Activated effector memory CD4-positive, alpha-beta T cell treated with anti-CD3 and anti-CD28 coated beads, Interleukin-2, amount 50 U/mL, for 16 hours (primary cell): ENCODE measurements around the gene SH3PXD2B.

Experiments used
- DNase-seq: peaks from one replicate; pipeline ENCODE4 v3.0.0-alpha.2; 2020

Gene SH3PXD2B

DNA sequence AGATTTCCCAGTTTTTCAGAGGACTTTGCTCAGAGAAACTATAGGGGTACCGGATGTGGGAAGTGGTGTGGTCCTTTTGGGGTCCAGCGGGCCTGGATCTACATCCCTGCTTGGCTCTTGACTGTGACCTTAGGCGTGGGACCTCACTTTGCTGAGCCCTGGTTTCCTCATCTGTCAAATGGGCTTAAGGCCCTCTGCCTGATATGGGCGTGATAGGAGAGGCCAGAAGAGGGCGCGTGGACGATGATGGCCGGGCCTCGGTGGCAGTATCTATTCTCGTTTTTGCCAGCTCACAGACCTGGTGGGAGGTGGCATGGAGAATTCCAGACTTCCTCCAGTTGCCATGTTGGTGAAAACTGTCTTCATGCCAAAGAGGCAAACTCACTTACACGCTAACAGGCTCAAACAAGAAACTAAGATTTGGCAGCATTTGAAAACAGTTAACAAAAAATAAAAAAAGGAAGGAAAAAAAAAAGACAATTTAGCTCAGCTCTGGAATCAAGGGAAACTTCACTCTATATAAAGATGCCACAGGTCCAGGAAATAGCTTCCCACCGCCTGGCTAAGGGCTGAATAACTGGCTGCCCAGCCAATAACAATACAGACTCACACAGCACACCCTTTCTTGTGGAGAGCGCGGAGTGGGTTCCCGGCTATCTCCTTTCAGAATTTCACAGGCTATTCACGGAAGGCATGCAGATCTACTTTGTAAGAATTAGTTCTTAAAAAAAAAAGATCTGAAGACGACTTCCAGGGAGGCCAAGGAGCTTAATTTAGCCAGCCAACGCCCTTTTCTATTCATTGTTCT is 1.7 kb downstream of the SH3PXD2B start:
- DNase-seq = peak; percentile 30

DNA sequence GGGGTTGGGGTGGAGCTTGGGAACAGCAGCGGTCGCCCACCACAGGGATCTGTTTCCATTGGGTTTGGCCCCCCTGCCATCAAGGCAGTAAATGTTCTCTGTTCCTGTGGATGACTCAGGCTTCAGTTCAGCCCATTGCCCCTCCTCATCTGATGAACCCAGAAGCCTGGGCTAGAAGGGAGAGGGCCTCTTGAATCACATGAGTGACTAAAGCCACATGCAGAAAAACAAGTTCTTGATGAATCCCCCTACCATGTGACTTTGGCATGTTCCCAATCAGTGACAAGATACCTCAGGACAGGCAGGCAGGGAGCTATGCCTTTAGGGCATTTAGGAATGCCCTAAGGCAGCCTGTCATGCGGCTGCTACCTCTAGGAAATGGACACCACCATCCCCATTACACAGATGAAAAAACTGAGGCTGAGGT is 2.5 kb downstream of the SH3PXD2B start:
- no peak for DNase-seq

DNA sequence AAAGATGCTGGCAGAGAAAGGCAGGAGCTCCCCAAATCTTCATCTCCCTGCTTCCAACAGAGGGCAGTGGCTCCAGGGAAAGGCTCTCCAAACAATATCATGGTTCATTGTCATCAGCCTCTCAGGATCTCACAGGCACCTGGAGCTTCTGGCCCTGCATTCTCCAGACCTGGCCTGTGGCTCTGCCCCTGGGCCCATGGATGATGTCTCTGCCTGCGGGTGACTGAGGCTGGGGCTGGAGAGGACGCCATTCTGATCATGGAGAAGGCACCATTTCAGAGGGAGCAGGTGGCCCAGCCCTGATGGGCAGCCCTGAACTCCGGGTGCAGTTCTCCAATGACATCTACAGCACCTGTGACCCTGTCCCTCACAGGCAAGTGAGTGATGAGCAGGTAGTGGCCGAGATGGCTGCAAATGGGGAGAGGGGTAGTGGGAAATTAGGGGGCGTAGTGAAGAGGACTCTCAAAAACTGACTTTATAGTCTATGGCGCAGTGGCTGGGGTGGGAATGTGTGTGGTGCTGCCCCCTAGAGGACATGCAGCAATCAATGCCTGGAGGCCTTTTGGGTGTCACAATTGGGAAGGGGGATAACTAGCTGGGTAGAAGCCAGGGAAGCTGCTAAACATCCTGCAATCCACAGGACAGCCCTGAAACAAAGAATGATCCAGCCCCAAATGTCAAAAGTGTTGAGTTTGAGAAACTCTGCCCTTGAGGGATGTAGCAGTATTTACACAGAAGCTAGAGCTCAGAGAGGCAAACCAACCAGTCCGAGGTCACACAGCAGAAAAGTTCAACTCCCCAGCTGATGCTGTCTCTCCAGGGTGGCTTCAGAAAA is 3.2 kb downstream of the SH3PXD2B start:
- DNase-seq = peak; percentile 78

DNA sequence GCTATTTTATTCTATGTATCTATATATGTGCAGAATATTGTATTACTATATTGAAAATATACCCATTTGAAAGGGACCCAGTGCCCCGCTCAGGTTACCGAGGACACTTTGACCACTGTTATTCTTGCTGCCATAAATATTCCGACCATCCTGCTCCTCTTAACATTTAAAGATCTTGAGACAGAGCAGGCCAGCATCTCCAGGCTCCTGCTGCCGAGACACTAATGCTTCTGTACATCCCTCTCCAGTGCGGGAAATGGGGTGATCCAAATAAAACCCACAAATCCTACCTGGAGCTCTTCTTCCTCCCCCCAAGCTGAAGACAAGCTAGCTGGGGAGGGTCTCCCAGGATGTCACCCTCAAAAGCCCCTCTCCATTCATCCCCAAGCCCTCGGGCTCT is 3.9 kb downstream of the SH3PXD2B start:
- no peak for DNase-seq

DNA sequence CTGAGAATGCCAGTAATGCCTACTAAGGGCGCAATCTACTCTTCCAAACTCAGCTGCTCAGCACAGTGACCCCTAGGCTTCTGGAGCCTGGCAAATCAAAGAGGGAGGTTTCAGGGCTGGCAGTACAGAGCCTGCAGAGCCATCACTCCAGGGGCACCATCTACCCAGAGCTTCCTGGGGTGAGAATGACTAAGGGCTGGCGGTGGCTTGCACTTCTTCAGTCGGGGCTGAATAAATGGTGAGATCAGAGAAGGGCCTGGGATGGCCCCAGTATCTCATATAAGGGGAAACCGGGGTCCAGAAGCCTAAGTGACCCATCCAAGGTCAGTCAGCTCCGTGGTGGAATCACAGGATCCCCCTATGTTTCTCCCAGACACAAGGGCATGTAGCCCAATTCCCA is 5.3 kb downstream of the SH3PXD2B start:
- DNase-seq = peak; percentile 52

DNA sequence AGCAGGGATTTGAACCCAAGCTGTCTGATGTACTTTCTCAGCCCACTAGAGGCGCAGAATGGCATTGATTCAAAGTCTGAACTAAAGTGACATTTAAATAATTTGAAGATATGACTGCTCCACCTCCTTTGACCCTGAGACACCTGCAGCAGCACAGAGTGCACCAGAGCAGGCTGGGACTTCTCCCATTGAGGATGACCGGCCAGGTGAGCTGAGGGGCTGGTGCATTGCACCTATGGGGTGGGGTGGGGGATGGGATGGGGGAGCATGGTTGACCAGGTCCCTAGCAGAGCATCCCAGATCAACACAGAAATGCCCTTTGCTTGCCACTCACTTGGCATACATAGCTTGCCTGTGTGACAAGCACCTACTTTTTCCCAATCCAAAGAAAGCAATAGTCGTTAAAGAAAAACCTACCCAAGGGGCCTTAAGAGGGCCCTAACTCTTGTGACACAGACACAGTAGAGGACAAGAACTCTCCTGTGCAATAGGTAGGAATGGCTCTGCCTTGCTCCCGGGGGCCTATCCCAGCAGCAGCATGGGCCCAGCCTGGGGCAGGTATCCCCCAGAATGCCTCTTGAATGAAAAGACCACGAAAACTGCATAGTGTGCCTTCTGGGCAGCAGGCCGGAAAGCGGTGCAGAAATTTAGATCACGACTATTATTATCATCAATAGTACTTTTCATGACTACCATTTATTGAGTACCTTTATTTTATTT is 6.5 kb downstream of the SH3PXD2B start:
- no peak for DNase-seq

DNA sequence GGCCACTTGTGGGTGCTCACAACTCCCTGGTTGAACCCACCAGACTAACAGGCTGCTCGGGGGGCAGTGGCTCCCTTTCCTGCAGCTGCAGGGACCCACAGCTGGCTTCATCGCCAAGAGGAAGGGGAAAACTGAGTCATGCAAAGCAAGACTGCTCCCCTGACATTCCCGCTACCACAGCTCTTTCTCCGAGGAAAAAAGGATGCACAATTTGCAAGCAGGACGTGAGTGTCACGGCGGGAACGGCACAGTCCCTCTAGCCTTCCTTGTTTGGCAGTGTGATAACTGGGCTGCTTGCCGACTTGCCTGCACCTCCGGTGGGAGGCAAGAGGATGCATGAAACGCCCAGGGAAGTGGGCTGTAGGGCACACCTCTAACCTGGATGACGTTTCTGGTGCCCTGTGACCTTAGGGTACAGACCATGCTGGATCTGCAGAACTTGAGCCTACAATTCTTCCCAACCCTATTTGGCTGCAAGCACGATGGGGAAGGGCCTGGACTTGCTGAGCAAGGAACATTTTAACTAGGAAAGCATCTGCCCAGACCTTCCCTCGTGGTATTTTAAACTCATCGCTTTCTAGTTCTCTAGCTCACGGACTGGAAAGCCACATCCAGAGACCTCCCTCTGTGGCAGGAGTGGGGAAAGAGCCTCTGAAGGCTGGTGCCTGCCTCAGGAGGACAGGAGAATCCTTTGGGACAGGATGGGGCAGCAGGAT is 7.8 kb downstream of the SH3PXD2B start:
- no peak for DNase-seq

DNA sequence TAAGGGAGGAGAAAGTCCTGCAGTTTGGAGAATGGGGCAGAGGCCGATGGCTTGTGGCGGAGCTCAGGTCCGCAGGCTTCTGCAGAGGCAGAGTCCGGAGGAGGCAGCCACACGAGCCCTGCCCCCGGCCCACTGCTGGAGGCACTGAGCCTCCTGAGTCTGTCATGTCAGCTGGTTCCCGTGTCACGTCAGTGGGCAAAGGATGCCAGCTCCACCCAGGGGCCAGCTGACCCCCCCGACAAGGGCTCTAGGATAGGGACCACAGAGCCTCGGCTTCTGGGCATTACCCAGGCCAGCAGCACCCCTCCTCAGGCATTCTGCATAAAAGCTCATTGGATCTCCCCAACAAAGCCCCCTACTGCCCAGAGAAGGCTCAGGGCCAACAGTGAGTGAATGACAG is 8.5 kb downstream of the SH3PXD2B start:
- no peak for DNase-seq

DNA sequence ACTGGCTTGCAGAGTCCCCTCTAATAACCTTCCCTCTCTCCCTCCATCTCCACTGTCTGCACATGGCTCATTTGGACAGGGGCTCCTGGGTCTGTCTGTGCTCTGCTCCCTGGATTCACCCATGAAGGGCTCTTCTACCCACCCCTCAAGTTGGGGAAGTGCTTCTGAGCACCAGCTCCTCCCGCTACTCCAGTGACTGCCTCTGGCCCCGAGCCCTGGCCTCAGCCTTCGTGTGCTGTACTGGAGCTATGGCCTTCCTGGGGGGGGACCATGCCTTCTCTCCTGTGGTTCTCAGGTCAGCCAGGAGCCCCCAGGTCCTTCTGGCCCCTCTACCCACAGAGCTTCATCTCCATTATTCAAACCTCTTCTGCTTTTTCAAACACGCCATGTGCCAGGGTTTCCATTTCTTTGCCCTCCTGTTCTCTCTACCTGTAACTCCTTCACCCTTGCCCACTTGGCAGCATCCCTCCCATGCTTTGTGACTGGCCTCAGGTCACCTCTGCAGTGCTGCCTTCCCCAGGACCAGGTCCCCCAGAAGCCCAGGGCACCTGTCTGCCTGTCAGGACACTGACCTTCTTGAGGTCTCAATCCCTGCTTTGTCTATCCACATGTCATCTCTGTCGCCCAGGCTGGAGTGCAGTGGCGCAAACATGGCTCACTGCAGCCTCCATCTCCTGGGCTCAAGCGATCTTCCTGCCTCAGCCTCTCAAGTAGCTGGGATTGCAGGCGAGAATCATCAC is 9.5 kb downstream of the SH3PXD2B start:
- DNase-seq = no peak

DNA sequence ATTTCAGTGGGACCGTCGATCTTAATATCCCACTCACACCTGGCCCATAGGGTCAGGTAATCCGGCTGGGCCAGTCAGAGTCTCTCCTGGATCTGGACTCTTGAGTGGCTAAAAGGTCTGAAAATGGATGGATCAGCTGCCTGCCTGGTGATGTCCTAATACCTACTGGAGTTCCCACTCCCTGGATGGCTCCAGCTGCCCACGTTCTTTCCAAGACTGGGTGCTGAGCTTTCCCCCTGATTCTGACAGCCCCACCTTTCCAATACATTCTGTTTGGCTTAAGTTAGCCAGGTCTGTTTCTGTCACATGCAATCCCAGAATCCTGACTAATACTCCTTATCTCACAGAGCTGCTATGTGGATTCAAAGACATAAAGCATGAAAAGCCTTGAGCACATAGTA is 10.2 kb downstream of the SH3PXD2B start:
- no peak for DNase-seq

DNA sequence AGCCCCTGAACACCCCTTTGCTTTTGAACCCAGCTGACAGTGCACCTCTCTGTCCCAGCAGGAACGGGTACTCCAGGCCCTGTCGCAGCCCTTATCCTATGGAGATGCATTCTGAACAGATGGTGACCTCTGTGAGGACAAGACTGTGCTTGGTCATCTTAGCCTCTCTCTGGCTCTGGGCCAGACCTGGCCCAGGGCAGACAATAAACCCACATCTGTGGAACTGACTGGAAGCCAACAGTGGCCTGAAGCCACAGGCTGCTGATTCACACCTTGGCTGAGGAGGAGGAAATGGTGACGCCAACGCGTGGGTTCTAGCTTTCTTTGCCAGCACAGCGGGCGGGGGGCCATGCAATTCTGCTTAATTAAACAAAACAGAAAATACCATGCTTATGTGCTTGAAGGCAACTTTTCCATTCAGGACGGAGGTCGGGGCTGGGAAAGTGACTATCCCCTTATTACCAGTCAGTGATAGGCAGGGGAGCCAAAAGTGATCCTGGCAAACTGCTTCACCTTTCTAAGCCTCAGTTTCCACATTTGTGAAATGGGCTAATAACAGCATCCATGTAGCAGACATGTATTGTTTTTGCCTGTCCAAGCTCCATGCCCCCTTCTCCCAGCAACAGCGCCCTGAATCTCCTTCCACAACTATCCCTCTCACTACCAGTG is 10.8 kb downstream of the SH3PXD2B start:
- DNase-seq = peak; percentile 73

DNA sequence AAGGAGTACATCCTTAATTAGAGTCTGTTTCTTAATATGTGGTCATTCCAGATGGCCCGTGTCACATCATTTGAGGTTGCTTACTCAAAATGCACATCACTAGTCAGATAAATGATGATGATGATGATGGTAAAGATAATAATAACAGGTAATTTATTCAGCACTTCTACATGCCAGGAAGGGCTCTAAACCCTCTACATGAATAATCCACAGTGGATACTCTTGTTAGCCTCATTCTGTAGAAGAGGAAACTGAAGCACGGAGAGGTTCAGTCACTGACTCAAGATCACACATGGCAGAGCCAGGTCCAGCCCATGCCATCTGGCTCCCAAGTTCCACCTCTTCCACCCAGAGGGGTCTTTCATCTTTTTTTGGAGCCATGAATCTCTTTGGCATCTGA is 11.7 kb downstream of the SH3PXD2B start:
- no peak for DNase-seq

DNA sequence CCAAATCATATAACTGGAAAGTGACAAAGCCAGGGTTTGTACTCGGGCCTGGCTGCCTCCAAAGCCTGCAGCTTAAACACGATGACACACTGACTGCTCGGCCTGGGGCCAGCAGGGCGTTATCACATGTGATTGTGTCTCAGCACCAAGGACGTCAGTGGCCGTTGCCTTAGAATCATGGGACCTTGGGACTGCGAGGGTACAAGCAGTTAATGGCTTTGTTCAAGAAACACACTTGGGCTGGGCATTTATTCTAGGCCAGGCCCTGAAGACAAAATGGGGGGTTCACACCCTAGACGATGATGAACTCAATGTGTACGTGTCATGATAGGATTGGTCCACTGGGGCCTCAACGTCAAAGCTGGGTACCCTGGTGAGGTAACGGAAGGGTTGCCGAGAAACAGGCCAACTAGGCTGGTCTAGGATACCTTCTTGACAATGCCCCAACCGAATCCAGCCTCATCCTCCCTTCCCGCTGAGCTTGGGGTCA is 13.0 kb downstream of the SH3PXD2B start:
- DNase-seq = no peak

DNA sequence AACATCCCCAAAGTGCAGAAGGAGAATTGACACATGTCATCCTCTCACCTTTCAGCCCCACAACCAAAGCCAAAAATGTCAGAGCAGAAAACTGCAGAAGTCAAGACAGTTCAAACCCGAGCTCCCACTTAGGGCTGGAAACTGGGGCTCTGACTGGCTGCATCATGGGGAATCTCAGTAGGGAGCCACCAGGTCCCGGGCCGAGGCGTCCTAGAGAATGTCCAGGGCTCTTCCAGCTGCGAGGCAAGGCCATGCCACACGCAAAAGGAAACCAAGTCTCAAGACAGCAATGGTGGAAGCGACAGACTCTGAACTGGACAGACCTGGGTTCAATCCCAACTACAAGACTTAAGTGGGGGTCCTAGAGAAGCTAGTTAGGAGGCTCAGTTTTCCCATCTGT is 13.8 kb downstream of the SH3PXD2B start:
- no peak for DNase-seq

DNA sequence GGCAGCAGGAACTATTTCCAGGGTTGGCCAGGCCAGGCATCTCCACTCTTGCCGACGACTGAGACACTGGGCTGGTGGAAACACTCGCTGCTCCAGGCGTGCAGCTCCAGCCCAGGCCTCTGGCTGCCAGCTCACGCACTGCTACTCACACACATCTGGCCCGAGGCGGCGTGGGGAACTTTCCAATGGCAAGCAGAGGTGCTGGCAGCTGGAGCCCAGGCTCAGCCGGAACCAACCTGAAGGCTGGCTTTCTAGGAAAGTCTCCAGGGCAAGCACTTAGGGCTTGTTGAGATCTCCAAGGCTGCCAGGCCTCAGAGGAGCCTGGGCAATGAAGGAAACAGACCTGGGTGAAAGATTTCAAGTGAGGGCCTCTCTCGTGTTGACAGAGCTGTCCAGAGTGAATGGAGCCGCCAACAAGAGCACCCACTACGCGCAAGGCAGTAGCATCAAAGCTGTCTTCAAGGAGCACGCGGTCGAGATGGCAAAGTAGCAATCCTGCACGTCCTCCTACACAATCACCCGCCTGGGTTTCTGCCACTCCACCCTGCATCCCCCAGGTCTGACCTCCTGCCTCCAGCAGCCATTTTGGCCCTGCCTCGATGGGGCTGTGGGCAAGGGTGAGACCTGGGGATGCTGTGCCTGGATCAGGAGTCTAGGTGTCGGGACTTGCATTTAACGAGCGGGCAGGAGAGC is 14.4 kb downstream of the SH3PXD2B start:
- DNase-seq = no peak

DNA sequence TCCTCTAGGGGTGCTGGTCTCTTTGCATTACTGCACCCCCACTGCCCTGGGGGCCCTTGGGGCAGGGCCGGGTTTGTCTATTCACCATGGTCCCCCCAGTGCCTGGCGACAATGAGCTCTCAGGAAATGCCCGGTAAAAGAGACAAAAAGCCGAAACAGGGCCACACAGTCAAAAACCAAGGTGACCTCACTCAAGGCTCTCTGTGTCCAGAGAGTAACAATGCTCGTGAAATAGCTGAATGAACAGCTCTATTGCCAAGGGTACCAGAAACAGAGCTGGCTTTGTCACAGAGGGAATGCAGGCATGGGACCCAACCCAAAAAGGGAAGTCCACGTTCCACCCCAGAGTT is 16.0 kb downstream of the SH3PXD2B start:
- no peak for DNase-seq

DNA sequence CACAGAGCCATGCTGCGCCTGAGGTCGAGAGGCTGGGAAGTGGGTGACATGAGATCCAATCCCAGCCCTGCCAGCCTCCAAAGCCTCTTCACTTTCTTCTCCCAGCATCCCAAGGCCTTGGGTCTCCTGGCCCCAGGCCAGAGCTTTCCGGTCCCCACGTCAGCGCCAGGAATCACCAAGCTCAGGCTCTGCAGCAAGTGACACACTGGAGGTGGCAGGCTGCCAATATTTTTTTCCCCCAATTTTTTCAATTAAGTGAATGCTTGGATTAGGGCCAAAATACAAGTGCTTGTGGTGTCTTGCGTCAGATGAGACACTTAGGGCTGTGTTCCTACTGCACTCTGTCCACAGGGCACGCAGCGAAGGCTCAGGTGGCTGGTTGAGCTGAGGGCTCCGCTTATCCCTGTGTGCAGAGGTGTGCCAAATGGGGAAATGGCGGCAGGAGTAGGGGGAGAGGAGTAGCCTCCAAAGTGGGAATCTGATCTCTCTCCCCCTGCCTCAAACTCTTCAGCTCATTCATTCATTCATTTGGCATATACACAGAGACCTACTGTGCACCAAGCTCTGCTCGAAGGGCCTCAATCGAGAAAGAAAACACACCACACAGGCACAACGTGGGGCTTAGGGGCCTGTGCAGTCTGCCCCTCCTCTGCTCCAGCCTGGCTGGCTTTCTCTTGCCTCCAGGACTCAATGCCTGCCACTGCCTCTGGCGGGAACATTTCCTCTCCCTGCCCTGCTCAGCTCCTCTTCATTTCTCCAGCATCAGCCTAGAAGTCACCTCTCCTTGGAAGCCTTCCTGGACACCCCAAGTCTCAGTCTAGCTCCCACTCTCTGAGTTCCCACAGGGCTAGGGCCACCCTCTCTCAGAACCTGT is 16.6 kb downstream of the SH3PXD2B start:
- no peak for DNase-seq

DNA sequence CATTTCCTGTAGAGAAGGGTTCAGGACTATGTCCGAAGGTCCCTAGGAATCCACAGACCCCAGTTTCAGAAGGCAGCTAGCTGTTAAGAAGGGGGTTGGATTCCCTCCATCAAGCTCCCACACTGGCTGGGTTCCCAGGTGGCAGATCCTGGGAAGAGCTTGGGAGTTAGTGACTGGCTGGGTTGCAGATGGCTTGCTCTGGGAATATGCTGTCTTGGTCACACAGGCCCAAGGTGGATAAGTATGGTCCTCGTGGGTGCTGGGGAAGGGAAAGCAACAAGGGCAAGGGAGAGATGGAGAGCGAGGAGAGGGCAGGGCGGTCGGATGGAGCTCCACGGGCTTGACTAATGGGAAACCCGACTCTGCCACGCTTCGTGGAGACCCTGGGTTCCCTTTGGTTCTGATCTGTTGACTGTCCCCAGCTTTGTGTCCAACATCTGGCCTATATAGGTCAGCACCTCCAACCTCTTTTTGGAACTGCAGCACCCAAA is 17.4 kb downstream of the SH3PXD2B start:
- DNase-seq = no peak

DNA sequence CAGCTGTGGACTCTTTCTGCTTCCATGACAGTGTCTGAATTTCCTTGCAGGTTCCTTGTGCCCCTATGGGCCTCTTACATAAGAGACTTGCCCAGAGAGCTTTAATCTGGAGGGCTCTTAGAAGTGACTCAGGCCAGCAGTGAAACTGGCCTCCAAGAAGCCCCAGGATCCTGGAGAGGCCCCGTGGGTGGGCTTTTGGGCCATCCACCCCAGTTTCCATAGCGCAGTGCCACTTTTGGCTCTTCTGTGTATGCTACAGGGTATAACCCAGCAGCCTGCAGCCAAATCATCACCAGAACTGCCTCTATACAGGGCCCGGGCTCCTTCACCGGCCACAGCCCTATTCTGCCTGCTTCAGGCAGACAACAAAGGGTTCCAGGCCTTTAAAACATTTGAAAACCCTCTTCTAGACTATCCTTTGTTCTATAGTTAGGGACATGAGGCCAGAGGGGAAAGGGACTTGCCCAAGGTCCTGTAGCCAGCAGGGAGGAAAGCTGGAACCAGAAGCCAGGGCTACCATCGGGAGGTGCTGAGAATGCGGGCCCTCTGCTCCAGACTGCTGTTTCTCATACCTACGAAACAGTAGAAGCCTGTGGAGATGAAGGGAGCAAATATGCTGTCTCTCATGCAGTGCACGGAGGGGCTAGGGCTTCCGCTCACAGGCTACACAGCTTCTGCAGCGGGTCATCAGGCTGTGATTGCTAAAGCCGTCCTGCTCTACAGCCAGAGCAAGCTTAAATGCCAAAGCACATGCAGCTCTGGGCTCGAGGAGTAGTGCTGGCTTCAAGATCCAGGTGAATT is 18.0 kb downstream of the SH3PXD2B start:
- no peak for DNase-seq
